GM19395 (cell line): ENCODE results near the gene DOCK10.
"Not testable (repeated sequence)": the region's sequence is repeated elsewhere in the genome, so short reads cannot be mapped to it uniquely, and the experiment has no call there.

ENCODE experiments used
- ATAC-seq: cut with Tn5 transposase; IDR thresholded peaks from one replicate; pipeline ENCODE4 v1.9.1; 2021; ENCODE audit warnings: mild to moderate bottlenecking, moderate library complexity; ENCODE audit not compliant: unreplicated experiment

The DOCK10 gene

GRCh38 chr2:224951723-224952481, 90.4 kb downstream of the DOCK10 start:
- ATAC-seq = no peak

- no peak for ATAC-seq
These were observed 93.4 kb downstream of the DOCK10 start for GRCh38 chr2:224948859-224949258.

GRCh38 chr2:224948005-224948404, 94.3 kb downstream of the DOCK10 start:
- no peak for ATAC-seq

GRCh38 chr2:224947566-224947965, 94.7 kb downstream of the DOCK10 start:
- no peak for ATAC-seq

- ATAC-seq = peak; percentile 77
These were observed 95.4 kb downstream of the DOCK10 start for GRCh38 chr2:224946895-224947294.

- ATAC-seq = peak; percentile 18
These were observed 97.3 kb downstream of the DOCK10 start for GRCh38 chr2:224944707-224945547.

- not testable (repeated sequence) for ATAC-seq
These were observed 98.6 kb downstream of the DOCK10 start for GRCh38 chr2:224943601-224944041.

GRCh38 chr2:224941960-224942359, 100.3 kb downstream of the DOCK10 start:
- no peak for ATAC-seq

- no peak for ATAC-seq
These were observed 101.7 kb downstream of the DOCK10 start for GRCh38 chr2:224940618-224941017.

GRCh38 chr2:224938651-224939182, 103.6 kb downstream of the DOCK10 start:
- ATAC-seq = peak; percentile 54

- ATAC-seq = peak; percentile 89
These were observed 104.4 kb downstream of the DOCK10 start for GRCh38 chr2:224937887-224938286.

- ATAC-seq = no peak
These were observed 107.6 kb downstream of the DOCK10 start for GRCh38 chr2:224934526-224935188.

GRCh38 chr2:224933431-224933830, 108.8 kb downstream of the DOCK10 start:
- no peak for ATAC-seq

- no peak for ATAC-seq
These were observed 109.7 kb downstream of the DOCK10 start for GRCh38 chr2:224932522-224932921.

GRCh38 chr2:224931956-224932355, 110.3 kb downstream of the DOCK10 start:
- no peak for ATAC-seq

- ATAC-seq = no peak
These were observed 111.3 kb downstream of the DOCK10 start for GRCh38 chr2:224930990-224931389.

- ATAC-seq = no peak
These were observed 112.1 kb downstream of the DOCK10 start for GRCh38 chr2:224930124-224930523.

GRCh38 chr2:224929512-224929911, 112.8 kb downstream of the DOCK10 start:
- no peak for ATAC-seq

GRCh38 chr2:224927646-224928173, 114.6 kb downstream of the DOCK10 start:
- no peak for ATAC-seq

GRCh38 chr2:224927011-224927410, 115.3 kb downstream of the DOCK10 start:
- ATAC-seq = no peak

- peak; percentile 32 for ATAC-seq
These were observed 116.5 kb downstream of the DOCK10 start for GRCh38 chr2:224925810-224926100.
